ENCODE results near the gene TM7SF2. TPM values are rescaled to one million over a fixed set of nuclear protein-coding genes. Genes with fewer than 3 reads are reported as not detected.

Gene TM7SF2
- total RNA-seq, 1 donor from 2014 or later: 36.1 TPM

DNA sequence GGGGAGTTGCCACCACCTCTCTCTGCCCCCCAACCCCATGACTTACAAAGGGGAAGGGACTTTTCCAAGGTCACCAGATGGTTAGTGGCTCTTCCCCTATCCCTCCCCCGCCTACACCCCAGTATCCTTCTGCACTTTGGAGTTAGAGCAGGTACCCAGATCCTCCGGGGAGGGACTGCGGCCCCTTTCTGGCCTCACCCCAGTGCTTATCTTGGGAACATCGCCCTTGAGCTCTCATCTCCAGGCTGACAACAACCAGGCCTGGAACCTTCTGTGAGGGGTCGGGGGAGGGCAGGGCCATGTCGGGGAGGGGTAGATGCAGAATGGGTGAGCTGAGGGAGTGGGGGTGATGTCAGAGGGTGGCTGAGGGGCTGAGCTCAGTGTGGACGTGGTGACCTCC is 45.8 kb upstream of the TM7SF2 start:
- Histone ChIP-seq H3K9ac (no peak overlapping the region), H2AFZ (replicated peaks) (no peak overlapping the region), H3K9me3 (ENCODE audit: low read depth) (no peaks in the 10 kb centered on the region), H3K4me2 (no peak overlapping the region), H3K79me2 (ENCODE audit: low read depth) (no peaks in the 10 kb centered on the region), H3K27ac (no peak overlapping the region), H4K20me1 (ENCODE audit: low read depth) (no peaks in the 10 kb centered on the region), H3K27me3 (no peaks in the 10 kb centered on the region), H3K4me3 (no peak overlapping the region), H3K36me3 (no peaks in the 10 kb centered on the region), H3K4me1 (peaks cover 15% of the 10 kb centered on the region), H3F3A (ENCODE audit: low read depth) (peaks cover 8% of the 10 kb centered on the region)
- Mint-ChIP-seq H3K4me3 (no peak overlapping the region), H3K4me1 (peaks cover 5% of the 10 kb centered on the region), H3K9me3 (no peaks in the 10 kb centered on the region), H3K27ac (no peak overlapping the region), H3K27me3 (ENCODE audit: insufficient read depth, low read depth) (peaks cover 2% of the 10 kb centered on the region), H3K36me3 (no peaks in the 10 kb centered on the region)
- TF ChIP-seq EZH2phosphoT487 (IDR thresholded peaks at IDR 0.05): no peak
- TF ChIP-seq, protein P1, sequence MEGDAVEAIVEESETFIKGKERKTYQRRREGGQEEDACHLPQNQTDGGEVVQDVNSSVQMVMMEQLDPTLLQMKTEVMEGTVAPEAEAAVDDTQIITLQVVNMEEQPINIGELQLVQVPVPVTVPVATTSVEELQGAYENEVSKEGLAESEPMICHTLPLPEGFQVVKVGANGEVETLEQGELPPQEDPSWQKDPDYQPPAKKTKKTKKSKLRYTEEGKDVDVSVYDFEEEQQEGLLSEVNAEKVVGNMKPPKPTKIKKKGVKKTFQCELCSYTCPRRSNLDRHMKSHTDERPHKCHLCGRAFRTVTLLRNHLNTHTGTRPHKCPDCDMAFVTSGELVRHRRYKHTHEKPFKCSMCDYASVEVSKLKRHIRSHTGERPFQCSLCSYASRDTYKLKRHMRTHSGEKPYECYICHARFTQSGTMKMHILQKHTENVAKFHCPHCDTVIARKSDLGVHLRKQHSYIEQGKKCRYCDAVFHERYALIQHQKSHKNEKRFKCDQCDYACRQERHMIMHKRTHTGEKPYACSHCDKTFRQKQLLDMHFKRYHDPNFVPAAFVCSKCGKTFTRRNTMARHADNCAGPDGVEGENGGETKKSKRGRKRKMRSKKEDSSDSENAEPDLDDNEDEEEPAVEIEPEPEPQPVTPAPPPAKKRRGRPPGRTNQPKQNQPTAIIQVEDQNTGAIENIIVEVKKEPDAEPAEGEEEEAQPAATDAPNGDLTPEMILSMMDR (IDR thresholded peaks at IDR 0.05): no peak
- no peak for TF ChIP-seq EZH2 (IDR thresholded peaks at IDR 0.05)
- no peak for DNase-seq (ENCODE audit: low spot score)

DNA sequence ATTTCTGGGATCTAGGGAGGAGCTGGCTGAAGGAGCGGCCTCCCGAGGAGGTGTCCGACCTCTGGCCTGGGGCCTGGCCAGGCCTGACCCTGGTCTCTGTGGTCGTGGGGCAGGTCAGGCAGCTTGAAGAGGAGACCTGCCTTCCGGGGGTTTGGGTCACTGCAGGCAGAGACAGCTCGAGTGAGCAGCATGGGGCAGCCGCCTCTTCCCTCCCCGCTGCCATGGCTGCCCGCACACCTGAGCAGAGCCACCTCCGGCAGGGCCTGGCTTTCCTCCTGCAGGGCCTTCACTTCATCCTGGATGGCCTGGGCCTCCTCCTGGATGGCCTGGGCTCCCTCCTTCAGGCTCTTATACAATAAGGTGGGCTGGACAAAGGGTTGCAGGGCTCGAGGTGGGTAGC is 45.4 kb upstream of the TM7SF2 start:
- Histone ChIP-seq H3K27me3 (no peaks in the 10 kb centered on the region), H3K9me3 (ENCODE audit: low read depth) (no peaks in the 10 kb centered on the region), H3K4me3 (no peak overlapping the region), H3K27ac (no peak overlapping the region), H3K36me3 (no peaks in the 10 kb centered on the region), H3F3A (ENCODE audit: low read depth) (peaks cover 8% of the 10 kb centered on the region), H3K4me2 (peak overlapping the region; percentile 27), H3K79me2 (ENCODE audit: low read depth) (no peaks in the 10 kb centered on the region), H3K9ac (no peak overlapping the region), H3K4me1 (peaks cover 15% of the 10 kb centered on the region), H4K20me1 (ENCODE audit: low read depth) (no peaks in the 10 kb centered on the region), H2AFZ (replicated peaks) (peak overlapping the region; percentile 68)
- Mint-ChIP-seq H3K4me3 (no peak overlapping the region), H3K27ac (no peak overlapping the region), H3K36me3 (no peaks in the 10 kb centered on the region), H3K27me3 (ENCODE audit: insufficient read depth, low read depth) (peaks cover 2% of the 10 kb centered on the region), H3K9me3 (no peaks in the 10 kb centered on the region), H3K4me1 (peaks cover 2% of the 10 kb centered on the region)
- no peak for TF ChIP-seq EZH2 (IDR thresholded peaks at IDR 0.05)
- TF ChIP-seq, protein P1 (IDR thresholded peaks at IDR 0.05): no peak
- TF ChIP-seq EZH2phosphoT487 (IDR thresholded peaks at IDR 0.05): no peak
- DNase-seq (ENCODE audit: low spot score): no peak

DNA sequence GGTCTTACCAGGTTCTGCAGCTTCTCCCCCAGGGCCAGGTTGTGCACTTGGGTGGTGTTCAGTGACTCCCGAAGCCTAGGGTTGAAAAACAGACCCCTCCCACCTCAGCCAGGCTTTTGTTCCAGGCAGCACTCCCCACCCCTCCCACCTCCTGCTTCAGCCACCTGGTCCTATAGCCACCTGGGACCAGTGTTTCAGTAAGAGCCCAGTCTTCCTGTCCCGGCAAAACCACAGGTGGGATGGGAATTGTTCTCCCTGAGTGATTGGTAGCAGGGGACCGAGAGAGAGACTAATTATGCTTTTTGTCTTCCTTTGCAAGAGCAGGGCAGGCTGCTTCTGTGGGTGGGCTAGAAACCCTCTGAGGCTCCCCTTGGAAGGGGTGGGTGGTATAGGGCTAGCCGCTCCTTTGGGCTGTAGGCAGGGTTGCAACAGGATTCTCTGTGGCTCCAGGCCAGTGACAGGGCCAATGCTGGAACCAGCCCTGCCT is 44.8 kb upstream of the TM7SF2 start:
- peak overlapping the region; percentile 27 for H3K4me2 ChIP-seq
- no peak for TF ChIP-seq EZH2phosphoT487 (IDR thresholded peaks at IDR 0.05)
- TF ChIP-seq, protein P1 (IDR thresholded peaks at IDR 0.05): no peak
- no peak for TF ChIP-seq EZH2 (IDR thresholded peaks at IDR 0.05)
- no peak overlapping the region for H3K27ac ChIP-seq
- H3K27me3 ChIP-seq: no peaks in the 10 kb centered on the region
- H3K4me3 ChIP-seq: no peak overlapping the region
- H3K9ac ChIP-seq: no peak overlapping the region
- no peaks in the 10 kb centered on the region for H3K36me3 ChIP-seq
- no peaks in the 10 kb centered on the region for H3K79me2 ChIP-seq (ENCODE audit: low read depth)
- Mint-ChIP-seq H3K27ac (no peak overlapping the region), H3K9me3 (no peaks in the 10 kb centered on the region), H3K27me3 (ENCODE audit: insufficient read depth, low read depth) (peaks cover under 1% of the 10 kb centered on the region), H3K4me3 (no peak overlapping the region), H3K36me3 (no peaks in the 10 kb centered on the region), H3K4me1 (peaks cover 2% of the 10 kb centered on the region)
- DNase-seq (ENCODE audit: low spot score): peak; percentile 37
- H2AFZ ChIP-seq (replicated peaks): peak overlapping the region; percentile 68
- peaks cover 8% of the 10 kb centered on the region for H3F3A ChIP-seq (ENCODE audit: low read depth)
- H3K4me1 ChIP-seq: peaks cover 15% of the 10 kb centered on the region
- no peaks in the 10 kb centered on the region for H3K9me3 ChIP-seq (ENCODE audit: low read depth)
- H4K20me1 ChIP-seq (ENCODE audit: low read depth): no peaks in the 10 kb centered on the region
